Measurements from ENCODE around the gene KIF19.
"Not testable (repeated sequence)": the region's sequence is repeated elsewhere in the genome, so short reads cannot be mapped to it uniquely, and the experiment has no call there.

KIF19 gene, protein sequence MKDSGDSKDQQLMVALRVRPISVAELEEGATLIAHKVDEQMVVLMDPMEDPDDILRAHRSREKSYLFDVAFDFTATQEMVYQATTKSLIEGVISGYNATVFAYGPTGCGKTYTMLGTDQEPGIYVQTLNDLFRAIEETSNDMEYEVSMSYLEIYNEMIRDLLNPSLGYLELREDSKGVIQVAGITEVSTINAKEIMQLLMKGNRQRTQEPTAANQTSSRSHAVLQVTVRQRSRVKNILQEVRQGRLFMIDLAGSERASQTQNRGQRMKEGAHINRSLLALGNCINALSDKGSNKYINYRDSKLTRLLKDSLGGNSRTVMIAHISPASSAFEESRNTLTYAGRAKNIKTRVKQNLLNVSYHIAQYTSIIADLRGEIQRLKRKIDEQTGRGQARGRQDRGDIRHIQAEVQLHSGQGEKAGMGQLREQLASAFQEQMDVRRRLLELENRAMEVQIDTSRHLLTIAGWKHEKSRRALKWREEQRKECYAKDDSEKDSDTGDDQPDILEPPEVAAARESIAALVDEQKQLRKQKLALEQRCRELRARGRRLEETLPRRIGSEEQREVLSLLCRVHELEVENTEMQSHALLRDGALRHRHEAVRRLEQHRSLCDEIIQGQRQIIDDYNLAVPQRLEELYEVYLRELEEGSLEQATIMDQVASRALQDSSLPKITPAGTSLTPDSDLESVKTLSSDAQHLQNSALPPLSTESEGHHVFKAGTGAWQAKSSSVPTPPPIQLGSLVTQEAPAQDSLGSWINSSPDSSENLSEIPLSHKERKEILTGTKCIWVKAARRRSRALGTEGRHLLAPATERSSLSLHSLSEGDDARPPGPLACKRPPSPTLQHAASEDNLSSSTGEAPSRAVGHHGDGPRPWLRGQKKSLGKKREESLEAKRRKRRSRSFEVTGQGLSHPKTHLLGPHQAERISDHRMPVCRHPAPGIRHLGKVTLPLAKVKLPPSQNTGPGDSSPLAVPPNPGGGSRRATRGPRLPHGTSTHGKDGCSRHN

DNA sequence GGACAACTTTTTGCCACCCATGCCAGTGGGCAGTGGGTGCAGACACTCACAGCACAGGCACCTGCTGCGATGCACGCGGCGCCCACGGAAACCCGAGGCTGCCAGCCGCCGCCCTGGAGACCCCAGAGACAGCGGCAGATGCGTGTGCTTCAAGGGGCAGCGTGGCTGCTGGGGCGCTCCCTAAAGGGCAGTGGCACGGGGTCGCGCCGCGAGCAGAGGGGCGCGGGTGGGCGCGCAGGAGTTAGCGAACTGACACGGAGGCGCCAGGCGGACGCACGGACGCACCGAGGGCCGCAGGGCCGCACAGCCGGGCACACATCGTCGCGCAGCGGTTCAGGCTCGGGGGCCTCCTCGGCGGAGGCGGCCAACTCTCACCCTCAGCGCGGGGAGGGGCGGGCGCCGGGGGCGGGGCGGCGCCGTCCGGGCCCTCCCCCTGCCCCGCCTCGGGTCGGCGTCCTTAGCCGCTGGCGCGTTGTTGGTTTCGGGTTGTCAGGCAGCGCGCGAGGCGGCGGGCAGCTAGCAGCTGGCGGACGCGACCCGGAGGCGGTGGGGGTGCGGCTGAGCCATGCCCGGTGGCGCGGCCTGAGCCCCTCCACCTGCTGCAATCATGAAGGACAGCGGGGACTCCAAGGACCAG is at the start of gene KIF19:
TSS of gene KIF19 (plus strand) at position 484 of the 637 bp plus-strand sequence. CDS start at position 608, 124 bp downstream.
- Histone ChIP-seq H3K27me3 (ENCODE audit: control insufficient read depth in 1 of 2, insufficient read depth in 2 of 2, low read length in 2 of 2) (peaks cover 0 to 36% of the 10 kb centered on the region in 2 donors), H3K9ac (ENCODE audit: low read length) (no peak within 1 kb of the TSS), H3K4me3 (ENCODE audit: low read depth in 1 of 2, low read length in 2 of 2) (peak within 1 kb of the TSS; percentile 30 to 43), H3K4me1 (ENCODE audit: insufficient read depth, low read length) (peaks cover 12% of the 10 kb centered on the region), H3K9me3 (ENCODE audit: low read length) (no peaks in the 10 kb centered on the region), H3K27ac (ENCODE audit: low read depth, low read length) (no peak within 1 kb of the TSS), H3K36me3 (ENCODE audit: insufficient read depth, low read length) (no peaks in the 10 kb centered on the region)

DNA sequence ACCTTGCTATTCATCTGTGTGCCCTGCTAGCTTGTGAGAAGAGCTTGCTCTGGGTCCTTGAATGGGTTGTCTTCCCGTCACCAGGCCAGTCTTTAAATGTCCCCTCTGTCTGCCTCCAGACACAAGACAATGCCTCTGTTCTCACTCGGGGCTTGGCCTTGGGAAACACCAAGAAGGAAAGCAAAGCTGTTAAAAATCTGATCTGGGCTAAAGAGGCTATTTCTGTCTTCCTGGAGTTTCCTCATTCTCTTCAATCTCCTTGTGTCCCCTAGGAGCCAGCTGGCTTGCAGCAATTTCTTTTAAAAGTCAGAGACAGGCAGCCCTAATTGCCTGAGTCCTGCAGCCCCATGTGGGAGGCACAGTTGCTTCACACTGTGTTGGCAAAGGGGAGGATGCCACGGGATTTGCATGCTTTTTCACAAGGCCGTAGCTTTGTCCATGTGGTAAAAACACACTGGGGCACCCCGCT is 49.5 kb upstream of the KIF19 start:
- Histone ChIP-seq H3K9me3 (ENCODE audit: low read length) (no peaks in the 10 kb centered on the region), H3K36me3 (ENCODE audit: insufficient read depth, low read length) (no peaks in the 10 kb centered on the region), H3K9ac (ENCODE audit: low read length) (no peak overlapping the region), H3K27me3 (ENCODE audit: control insufficient read depth in 1 of 2, insufficient read depth in 2 of 2, low read length in 2 of 2) (peaks cover 0 to 13% of the 10 kb centered on the region in 2 donors), H3K27ac (ENCODE audit: low read depth, low read length) (no peak overlapping the region), H3K4me1 (ENCODE audit: insufficient read depth, low read length) (peaks cover 10% of the 10 kb centered on the region), H3K4me3 (ENCODE audit: low read depth in 1 of 2, low read length in 2 of 2) (no peak overlapping the region)

DNA sequence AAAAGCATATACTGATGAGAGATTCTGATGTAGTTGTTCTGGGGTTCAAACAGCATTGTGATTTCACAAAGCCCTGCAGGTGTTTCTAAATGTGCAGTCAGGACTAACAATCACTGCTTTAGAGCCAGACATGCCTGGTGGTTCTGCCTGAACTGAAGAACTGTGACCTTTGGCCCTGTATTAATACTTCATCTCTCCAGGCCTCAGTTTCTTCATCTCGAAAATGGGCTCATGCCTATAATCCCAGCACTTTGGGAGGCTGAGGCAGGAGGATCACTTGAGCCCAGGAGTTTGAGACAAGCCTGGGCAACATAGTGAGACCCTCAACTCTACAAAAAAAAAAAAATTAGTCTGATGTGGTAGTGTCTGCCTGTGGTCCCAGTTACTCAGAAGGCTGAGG is 48.1 kb upstream of the KIF19 start:
- H3K4me1 ChIP-seq (ENCODE audit: insufficient read depth, low read length), result peaks cover 5% of the 10 kb centered on the region
- H3K27me3 ChIP-seq (ENCODE audit: control insufficient read depth in 1 of 2, insufficient read depth in 2 of 2, low read length in 2 of 2), result peaks cover 0 to 13% of the 10 kb centered on the region in 2 donors
- no peak overlapping the region for H3K4me3 ChIP-seq (ENCODE audit: low read depth in 1 of 2, low read length in 2 of 2)
- no peak overlapping the region for H3K27ac ChIP-seq (ENCODE audit: low read depth, low read length)
- no peaks in the 10 kb centered on the region for H3K9me3 ChIP-seq (ENCODE audit: low read length)
- no peaks in the 10 kb centered on the region for H3K36me3 ChIP-seq (ENCODE audit: insufficient read depth, low read length)
- H3K9ac ChIP-seq (ENCODE audit: low read length), result no peak overlapping the region

DNA sequence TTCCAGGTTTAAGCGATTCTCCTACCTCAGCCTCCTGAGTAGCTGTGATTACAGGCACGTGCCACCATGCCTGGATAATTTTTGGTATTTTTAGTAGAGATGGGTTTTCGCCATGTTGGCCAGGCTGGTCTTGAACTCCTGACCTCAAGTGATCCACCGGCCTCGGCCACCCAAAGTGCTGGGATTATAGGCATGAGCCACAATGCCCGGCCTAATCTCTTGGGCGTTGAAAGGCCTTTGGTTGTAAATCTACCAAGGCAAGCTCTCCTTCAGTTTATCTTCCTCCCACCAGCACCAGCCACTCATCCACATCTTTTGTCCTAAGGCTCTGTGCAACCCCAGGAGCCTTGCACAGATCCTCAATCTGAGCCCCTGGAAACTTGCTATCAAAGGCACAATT is 46.4 kb upstream of the KIF19 start:
- H3K27ac ChIP-seq (ENCODE audit: low read depth, low read length); H3K27me3 ChIP-seq (ENCODE audit: control insufficient read depth in 1 of 2, insufficient read depth in 2 of 2, low read length in 2 of 2); H3K4me1 ChIP-seq (ENCODE audit: insufficient read depth, low read length); H3K9ac ChIP-seq (ENCODE audit: low read length); H3K36me3 ChIP-seq (ENCODE audit: insufficient read depth, low read length); H3K4me3 ChIP-seq (ENCODE audit: low read depth in 1 of 2, low read length in 2 of 2); H3K9me3 ChIP-seq (ENCODE audit: low read length): not testable (repeated sequence)

DNA sequence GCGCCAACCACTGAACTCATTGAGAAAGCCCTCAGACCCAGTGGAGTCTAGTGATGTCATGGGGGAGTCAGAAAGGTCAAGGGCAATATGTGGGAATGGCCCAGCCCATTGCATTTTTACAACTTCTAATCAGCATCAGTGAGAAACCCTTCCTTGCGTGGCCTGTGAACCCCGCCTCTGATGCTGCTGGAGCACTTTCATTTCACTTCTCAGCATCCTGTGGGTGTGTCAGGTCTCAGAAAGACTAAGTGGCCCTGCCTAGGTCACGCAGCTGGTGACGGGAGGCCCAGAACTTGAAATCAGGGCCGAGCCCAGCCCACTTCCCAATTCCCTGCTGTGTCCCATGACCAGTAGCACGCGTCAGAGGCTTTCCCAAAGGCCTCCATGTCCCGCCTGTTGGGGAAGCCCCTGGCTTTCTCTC is 45.9 kb upstream of the KIF19 start:
- no peak overlapping the region for H3K9ac ChIP-seq (ENCODE audit: low read length)
- H3K9me3 ChIP-seq (ENCODE audit: low read length), result no peaks in the 10 kb centered on the region
- no peaks in the 10 kb centered on the region for H3K4me1 ChIP-seq (ENCODE audit: insufficient read depth, low read length)
- H3K4me3 ChIP-seq (ENCODE audit: low read depth in 1 of 2, low read length in 2 of 2), result no peak overlapping the region
- peaks cover 0 to 1% of the 10 kb centered on the region in 2 donors for H3K27me3 ChIP-seq (ENCODE audit: control insufficient read depth in 1 of 2, insufficient read depth in 2 of 2, low read length in 2 of 2)
- H3K36me3 ChIP-seq (ENCODE audit: insufficient read depth, low read length), result no peaks in the 10 kb centered on the region
- no peak overlapping the region for H3K27ac ChIP-seq (ENCODE audit: low read depth, low read length)

DNA sequence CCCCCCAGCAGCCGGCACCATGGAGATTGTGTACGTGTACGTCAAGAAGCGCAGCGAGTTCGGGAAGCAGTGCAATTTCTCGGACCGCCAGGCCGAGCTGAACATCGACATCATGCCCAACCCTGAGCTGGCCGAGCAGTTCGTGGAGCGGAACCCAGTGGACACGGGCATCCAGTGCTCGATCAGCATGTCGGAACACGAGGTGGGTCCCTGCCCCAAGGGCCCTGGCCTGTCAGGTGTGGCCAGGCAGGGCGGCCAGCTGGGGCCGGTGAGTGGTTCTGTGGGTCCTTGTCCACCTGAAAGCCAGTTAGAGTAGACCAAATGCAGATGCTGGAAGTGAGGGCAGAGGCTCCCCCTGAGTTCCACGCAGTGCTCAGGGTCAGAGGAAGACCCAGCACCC is 44.2 kb upstream of the KIF19 start:
- Histone ChIP-seq H3K4me1 (ENCODE audit: insufficient read depth, low read length) (no peaks in the 10 kb centered on the region), H3K9ac (ENCODE audit: low read length) (no peak overlapping the region), H3K9me3 (ENCODE audit: low read length) (no peaks in the 10 kb centered on the region), H3K27ac (ENCODE audit: low read depth, low read length) (no peak overlapping the region), H3K4me3 (ENCODE audit: low read depth in 1 of 2, low read length in 2 of 2) (no peak overlapping the region), H3K27me3 (ENCODE audit: control insufficient read depth in 1 of 2, insufficient read depth in 2 of 2, low read length in 2 of 2) (no peaks in the 10 kb centered on the region), H3K36me3 (ENCODE audit: insufficient read depth, low read length) (no peaks in the 10 kb centered on the region)

DNA sequence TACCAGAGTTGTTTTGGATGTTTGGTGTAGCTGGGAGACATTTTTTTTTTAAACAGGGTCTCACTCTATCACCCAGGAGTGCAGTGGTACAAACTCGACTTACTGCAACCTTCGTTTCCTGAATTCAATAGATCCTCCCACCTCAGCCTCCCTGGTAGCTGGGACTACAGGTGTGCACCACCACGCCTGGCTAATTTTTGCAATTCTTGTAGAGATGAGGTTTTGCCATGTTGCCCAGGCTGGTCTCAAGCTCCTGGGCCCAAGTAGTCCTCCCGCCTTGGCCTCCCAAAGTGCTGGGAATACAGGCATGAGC is 43.8 kb upstream of the KIF19 start:
- H3K27me3 ChIP-seq (ENCODE audit: control insufficient read depth in 1 of 2, insufficient read depth in 2 of 2, low read length in 2 of 2); H3K4me3 ChIP-seq (ENCODE audit: low read depth in 1 of 2, low read length in 2 of 2); H3K9ac ChIP-seq (ENCODE audit: low read length); H3K36me3 ChIP-seq (ENCODE audit: insufficient read depth, low read length); H3K4me1 ChIP-seq (ENCODE audit: insufficient read depth, low read length); H3K9me3 ChIP-seq (ENCODE audit: low read length); H3K27ac ChIP-seq (ENCODE audit: low read depth, low read length): not testable (repeated sequence)

DNA sequence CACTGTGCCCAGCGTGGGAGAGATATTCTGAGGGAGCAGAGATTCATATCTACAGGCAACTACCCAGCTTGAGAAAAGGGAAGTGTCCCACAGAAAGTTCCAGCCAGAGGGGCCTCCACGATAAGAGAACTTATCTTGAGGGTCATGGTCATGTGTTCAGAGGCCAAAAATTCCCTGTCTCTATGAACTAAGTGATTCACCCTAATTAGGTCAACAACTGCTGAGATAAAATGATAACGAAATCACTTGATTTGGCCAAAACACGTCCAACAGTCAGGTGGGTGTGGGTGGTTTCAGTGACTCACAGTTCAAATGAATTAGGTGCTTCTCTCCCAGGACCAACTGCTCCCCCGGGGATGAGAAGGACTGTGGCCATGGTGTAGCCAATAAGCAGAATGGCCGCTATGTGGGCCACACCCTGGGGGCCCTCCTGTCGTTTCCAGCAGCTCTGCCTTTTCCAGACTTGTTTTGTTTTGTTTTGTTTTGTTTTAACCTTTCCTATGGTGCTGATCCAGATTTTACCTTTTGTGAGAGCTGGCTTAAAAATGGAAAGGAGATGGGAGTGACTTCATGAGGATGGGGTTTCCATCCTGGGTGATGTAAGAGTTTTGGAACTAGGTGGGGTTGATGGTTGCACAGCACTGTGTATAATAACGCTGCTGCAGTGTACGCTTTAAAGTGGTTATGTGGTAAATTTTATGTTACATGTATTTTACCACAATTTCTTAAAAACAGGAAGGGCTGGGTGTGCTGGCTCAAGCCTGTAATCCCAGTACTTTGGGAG is 43.2 kb upstream of the KIF19 start:
- no peaks in the 10 kb centered on the region for H3K36me3 ChIP-seq (ENCODE audit: insufficient read depth, low read length)
- H3K9ac ChIP-seq (ENCODE audit: low read length), result no peak overlapping the region
- H3K4me3 ChIP-seq (ENCODE audit: low read depth in 1 of 2, low read length in 2 of 2), result no peak overlapping the region
- no peaks in the 10 kb centered on the region for H3K9me3 ChIP-seq (ENCODE audit: low read length)
- H3K4me1 ChIP-seq (ENCODE audit: insufficient read depth, low read length), result no peaks in the 10 kb centered on the region
- no peaks in the 10 kb centered on the region for H3K27me3 ChIP-seq (ENCODE audit: control insufficient read depth in 1 of 2, insufficient read depth in 2 of 2, low read length in 2 of 2)
- H3K27ac ChIP-seq (ENCODE audit: low read depth, low read length), result no peak overlapping the region

DNA sequence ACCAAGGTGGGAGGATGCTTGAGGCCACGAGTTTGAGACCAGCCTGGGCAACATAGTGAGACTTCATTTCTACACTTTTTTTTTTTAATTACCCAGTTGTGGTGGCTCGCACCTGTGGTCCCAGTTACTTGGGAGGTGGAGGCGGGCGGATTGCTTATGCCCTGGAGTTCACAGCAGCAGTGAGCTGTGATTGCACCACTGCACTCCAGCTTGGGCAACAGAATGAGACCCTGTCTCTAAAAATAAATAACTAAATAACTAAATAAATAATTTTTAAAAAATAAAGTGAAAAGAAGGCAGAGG is 42.7 kb upstream of the KIF19 start:
- Histone ChIP-seq H3K9me3 (ENCODE audit: low read length) (no peaks in the 10 kb centered on the region), H3K9ac (ENCODE audit: low read length) (no peak overlapping the region), H3K4me1 (ENCODE audit: insufficient read depth, low read length) (no peaks in the 10 kb centered on the region), H3K36me3 (ENCODE audit: insufficient read depth, low read length) (no peaks in the 10 kb centered on the region), H3K27me3 (ENCODE audit: control insufficient read depth in 1 of 2, insufficient read depth in 2 of 2, low read length in 2 of 2) (no peaks in the 10 kb centered on the region), H3K27ac (ENCODE audit: low read depth, low read length) (no peak overlapping the region), H3K4me3 (ENCODE audit: low read depth in 1 of 2, low read length in 2 of 2) (no peak overlapping the region)

DNA sequence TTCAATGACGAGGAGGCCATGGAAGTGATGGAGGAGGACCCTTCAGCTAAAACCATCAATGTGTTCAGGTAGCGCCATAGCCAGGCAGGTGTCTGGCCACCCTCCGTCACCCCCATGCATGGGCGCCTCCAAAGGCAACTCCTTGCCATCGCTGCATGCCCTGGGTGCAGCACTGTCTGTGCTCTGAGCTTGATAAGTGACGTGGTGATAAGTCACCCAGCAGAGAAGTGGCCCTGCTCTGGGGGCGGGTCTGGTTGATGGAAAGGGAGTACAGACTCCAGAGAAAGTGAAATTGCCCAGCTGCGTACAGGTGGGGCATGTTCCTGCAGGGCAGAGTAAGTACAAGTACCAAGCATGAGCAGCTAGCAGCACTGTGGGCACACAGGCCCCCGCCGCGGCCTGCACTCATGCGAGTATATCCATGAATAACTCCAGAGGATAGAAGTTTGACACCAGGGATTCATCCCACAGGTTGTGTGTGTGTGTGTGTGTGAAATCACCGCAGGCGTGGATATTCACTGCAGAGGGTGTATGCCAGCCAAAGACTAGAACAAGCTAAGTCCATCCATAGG is 38.9 kb upstream of the KIF19 start:
- no peaks in the 10 kb centered on the region for H3K27me3 ChIP-seq (ENCODE audit: control insufficient read depth in 1 of 2, insufficient read depth in 2 of 2, low read length in 2 of 2)

More for the DNA sequence above, 38.9 kb upstream of the KIF19 start:
- Histone ChIP-seq H3K36me3 (ENCODE audit: insufficient read depth, low read length) (no peaks in the 10 kb centered on the region), H3K4me3 (ENCODE audit: low read depth in 1 of 2, low read length in 2 of 2) (no peak overlapping the region), H3K9me3 (ENCODE audit: low read length) (no peaks in the 10 kb centered on the region), H3K27ac (ENCODE audit: low read depth, low read length) (no peak overlapping the region), H3K4me1 (ENCODE audit: insufficient read depth, low read length) (no peaks in the 10 kb centered on the region), H3K9ac (ENCODE audit: low read length) (no peak overlapping the region)
